ENCODE measurements around the gene PDZRN4. TPM values are rescaled to one million over a fixed set of nuclear protein-coding genes. Genes with fewer than 3 reads are reported as not detected.

The PDZRN4 gene
- total and polyA plus RNA-seq, 11 donors = 0.07 to 1.4 (median 0.12) TPM; not detected in 6

DNA sequence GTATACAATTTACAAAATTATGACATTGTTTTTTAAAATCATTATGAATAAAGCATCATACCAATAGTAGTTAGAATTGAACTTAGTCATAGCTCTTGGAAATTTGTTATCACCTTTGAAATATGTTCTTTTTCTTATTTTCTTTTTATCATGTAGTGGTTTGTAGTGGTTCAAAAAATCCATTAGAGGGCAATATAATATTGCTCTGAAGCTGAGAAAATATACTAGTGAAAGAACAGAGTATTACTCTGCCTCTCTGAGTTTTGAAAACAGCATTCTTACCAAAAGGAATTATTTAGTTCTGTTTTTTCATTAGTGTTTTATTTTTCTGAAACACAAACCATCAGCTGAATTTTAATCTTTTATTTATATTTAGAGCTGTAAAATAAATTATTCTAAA is 76.2 kb downstream of the PDZRN4 start:
- intact Hi-C loops (cut with DNase I) = no loop called here
- ATAC-seq = no peak
- Histone ChIP-seq H3K27ac (no peak overlapping the region), H3K36me3 (no peaks in the 10 kb centered on the region), H3K4me1 (no peaks in the 10 kb centered on the region), H3K9me3 (no peaks in the 10 kb centered on the region), H3K27me3 (peaks cover 0 to 4% (median 0%) of the 10 kb centered on the region in 9 donors), H3K4me3 (no peak overlapping the region)
- no peak for DNase-seq
- TF ChIP-seq POLR2A (IDR thresholded peaks at IDR 0.05) = no peak
- TF ChIP-seq, protein P1, sequence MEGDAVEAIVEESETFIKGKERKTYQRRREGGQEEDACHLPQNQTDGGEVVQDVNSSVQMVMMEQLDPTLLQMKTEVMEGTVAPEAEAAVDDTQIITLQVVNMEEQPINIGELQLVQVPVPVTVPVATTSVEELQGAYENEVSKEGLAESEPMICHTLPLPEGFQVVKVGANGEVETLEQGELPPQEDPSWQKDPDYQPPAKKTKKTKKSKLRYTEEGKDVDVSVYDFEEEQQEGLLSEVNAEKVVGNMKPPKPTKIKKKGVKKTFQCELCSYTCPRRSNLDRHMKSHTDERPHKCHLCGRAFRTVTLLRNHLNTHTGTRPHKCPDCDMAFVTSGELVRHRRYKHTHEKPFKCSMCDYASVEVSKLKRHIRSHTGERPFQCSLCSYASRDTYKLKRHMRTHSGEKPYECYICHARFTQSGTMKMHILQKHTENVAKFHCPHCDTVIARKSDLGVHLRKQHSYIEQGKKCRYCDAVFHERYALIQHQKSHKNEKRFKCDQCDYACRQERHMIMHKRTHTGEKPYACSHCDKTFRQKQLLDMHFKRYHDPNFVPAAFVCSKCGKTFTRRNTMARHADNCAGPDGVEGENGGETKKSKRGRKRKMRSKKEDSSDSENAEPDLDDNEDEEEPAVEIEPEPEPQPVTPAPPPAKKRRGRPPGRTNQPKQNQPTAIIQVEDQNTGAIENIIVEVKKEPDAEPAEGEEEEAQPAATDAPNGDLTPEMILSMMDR (IDR thresholded peaks at IDR 0.05) = peak in 11 of 12 donors; percentile 22 to 62 (median 36)

DNA sequence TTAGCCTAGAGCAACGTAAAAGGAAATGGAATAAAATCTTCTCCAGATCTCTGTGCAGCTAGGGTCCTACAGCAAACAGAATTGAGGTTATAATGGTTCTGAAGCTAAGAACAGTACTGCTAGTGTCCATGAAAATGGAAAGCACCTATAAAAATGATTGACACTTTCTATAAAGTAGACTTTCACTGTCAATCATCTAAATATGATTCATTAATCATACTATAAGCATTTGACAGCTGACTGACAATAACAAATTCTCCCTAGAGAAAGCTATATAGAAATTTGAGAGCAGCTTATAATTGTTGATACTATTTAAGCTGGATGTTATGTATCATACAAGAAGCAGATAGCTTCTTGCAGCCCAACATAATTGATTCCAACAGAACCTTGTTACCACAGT is 80.9 kb downstream of the PDZRN4 start:
- WGBS, 4 donors = 83 to 90% (median 84%) methylated on average over 1 of the region's 1 CpG

DNA sequence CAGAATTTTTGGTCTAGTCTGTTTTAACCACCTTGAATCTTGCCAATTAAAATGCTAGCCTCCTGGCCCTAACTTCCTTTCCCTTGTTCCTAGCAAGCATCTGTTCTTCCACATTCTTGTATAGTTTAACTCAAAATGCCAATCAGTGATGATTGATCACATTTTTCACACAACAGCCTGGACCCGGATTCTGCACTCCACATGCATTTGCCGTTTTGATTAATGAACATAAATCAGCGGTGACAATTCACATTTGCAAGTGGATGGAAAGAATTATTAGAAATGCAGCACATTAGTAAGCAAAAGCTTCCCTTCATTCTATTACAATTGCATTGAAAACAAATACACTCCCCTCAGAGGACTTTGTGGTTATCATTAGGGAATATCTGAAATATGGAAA is 83.4 kb downstream of the PDZRN4 start:
- TF ChIP-seq POLR2A (IDR thresholded peaks at IDR 0.05) = no peak
- TF ChIP-seq, protein P1 (IDR thresholded peaks at IDR 0.05) = no peak

More for the DNA sequence above, 80.9 kb downstream of the PDZRN4 start:
- H3K36me3 ChIP-seq = no peaks in the 10 kb centered on the region
- H3K27ac ChIP-seq = no peak overlapping the region
- no peak for TF ChIP-seq POLR2A (IDR thresholded peaks at IDR 0.05)
- TF ChIP-seq, protein P1 (IDR thresholded peaks at IDR 0.05) = no peak
- peaks cover 0 to 3% (median 0%) of the 10 kb centered on the region in 9 donors for H3K27me3 ChIP-seq
- intact Hi-C loops (cut with DNase I) = no loop called here
- H3K9me3 ChIP-seq = no peaks in the 10 kb centered on the region
- DNase-seq = no peak
- H3K4me3 ChIP-seq = no peak overlapping the region
- no peaks in the 10 kb centered on the region for H3K4me1 ChIP-seq
- no peak for ATAC-seq

DNA sequence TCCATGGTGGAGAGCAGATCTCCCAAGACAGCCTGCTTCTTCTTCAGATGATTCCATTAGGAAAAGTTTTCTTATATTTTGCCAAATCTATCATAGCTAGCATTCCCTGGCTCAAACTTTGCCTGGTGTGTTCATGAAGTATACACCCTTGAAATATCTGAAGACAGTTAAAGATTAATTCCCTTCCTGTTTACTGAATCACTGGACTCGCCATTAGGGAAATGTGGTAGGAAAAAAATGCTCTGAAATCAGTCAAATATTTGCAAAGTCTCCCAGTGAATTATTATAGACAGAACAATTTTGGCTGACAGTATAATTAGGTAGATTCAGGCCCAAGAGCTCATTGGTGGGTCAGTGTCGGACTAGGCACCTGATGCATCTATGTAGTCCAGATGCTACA is 86.5 kb downstream of the PDZRN4 start:
- 70 to 80% (median 74%) methylated on average over 2 of the region's 2 CpGs for WGBS, 4 donors
- TF ChIP-seq, protein P1 (IDR thresholded peaks at IDR 0.05) = no peak
- no peak for TF ChIP-seq POLR2A (IDR thresholded peaks at IDR 0.05)
- Histone ChIP-seq H3K9me3 (no peaks in the 10 kb centered on the region), H3K27me3 (peaks cover 0 to 3% (median 0%) of the 10 kb centered on the region in 9 donors), H3K36me3 (no peaks in the 10 kb centered on the region), H3K27ac (peak overlapping the region in 1 of 12 donors; percentile 4), H3K4me3 (no peak overlapping the region), H3K4me1 (peaks cover 0 to 14% (median 0%) of the 10 kb centered on the region in 12 donors)
- intact Hi-C loops (cut with DNase I) = loop anchor here in 9 of 10 donors (5.0 to 10.0 kb wide), 7 partner anchors 388 to 1290 kb away; no protein-coding TSS in a partner anchor
- ATAC-seq = no peak
- no peak for DNase-seq

More for the DNA sequence above, 83.4 kb downstream of the PDZRN4 start:
- Histone ChIP-seq H3K4me3 (no peak overlapping the region), H3K27me3 (peaks cover 0 to 3% (median 0%) of the 10 kb centered on the region in 9 donors), H3K27ac (no peak overlapping the region), H3K9me3 (no peaks in the 10 kb centered on the region), H3K36me3 (no peaks in the 10 kb centered on the region), H3K4me1 (peaks cover 0 to 9% (median 0%) of the 10 kb centered on the region in 12 donors)
- no peak for ATAC-seq
- intact Hi-C loops (cut with DNase I) = loop anchor here in 7 of 10 donors (10.0 kb wide), 5 partner anchors 393 to 1293 kb away; no protein-coding TSS in a partner anchor
- no peak for DNase-seq
- WGBS, 4 donors = 74 to 90% (median 84%) methylated on average over 3 of the region's 3 CpGs
